Lung microvascular endothelial cell (primary cell): ENCODE measurements around the gene SYT2. TPM values are rescaled to one million over a fixed set of nuclear protein-coding genes. Genes with fewer than 3 reads are reported as not detected.
"Not testable (repeated sequence)": the region's sequence is repeated elsewhere in the genome, so short reads cannot be mapped to it uniquely, and the experiment has no call there.

Source experiments
- DNase-seq, 2 donors: peaks; one replicate each; pipeline versions ENCODE4 v3.0.0 to v3.0.0-alpha.2; 2010; ENCODE audit warnings: low read depth in 2 of 2
- total RNA-seq: library from RNA; depleted of rRNA; stranded (reverse); fragments of >200 nt; gene quantifications from 2 replicates; pipeline ENCODE4 v1.2.1, GENCODE V29; 2014

Gene SYT2
- not detected in 2 replicates for total RNA-seq

GRCh38 chr1:202710070-202711045 lies at the start of gene SYT2:
SYT2 (minus strand) TSS chr1:202710454; CDS start chr1:202605772, 104,682 bp downstream.
- DNase-seq = peak; percentile 5 to 11

GRCh38 chr1:202756391-202756790 lies 46.1 kb upstream of the SYT2 start:
- no peak for DNase-seq

DNA sequence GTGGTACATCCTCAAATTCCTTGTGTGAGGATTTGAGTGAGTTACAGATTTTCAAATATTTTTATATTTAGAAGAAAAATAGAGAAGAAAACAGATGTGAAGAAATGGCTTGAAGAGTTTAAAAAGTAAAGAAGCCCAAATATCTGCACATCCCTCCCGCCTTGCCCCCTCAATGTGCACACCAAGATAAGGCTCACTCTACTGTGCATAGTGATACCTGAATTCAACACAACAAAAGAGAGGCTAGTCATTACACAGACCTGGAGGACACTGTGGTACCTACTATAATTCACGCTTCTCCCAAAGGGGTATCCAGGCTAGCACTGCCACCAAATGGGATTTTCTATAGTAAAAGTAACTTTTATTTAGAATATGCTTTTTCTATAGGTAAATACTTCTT lies 44.0 kb upstream of the SYT2 start:
- no peak for DNase-seq

GRCh38 chr1:202752774-202753173 lies 42.5 kb upstream of the SYT2 start:
- no peak for DNase-seq

DNA sequence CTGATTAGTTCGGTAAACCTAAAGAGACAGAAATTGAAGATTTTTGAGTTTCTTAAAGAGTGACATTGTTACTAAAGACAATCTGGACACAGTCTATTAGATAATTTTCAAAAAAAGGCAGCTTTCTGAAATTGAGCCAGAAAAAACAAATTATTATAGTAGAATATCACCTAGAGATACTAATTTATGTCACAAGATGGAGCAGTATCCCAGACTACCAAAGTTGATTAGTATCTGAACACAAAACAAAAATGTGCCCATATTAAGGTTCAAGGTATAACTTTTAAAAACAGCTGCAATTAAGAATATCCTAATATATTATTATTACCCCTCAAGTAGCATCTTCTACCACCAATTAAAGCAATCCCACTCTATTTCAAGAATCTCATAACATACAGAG lies 40.5 kb upstream of the SYT2 start:
- peak in 1 of 2 donors; percentile 32 for DNase-seq

- no peak for DNase-seq
These were observed 39.8 kb upstream of the SYT2 start for GRCh38 chr1:202750024-202750423.

DNA sequence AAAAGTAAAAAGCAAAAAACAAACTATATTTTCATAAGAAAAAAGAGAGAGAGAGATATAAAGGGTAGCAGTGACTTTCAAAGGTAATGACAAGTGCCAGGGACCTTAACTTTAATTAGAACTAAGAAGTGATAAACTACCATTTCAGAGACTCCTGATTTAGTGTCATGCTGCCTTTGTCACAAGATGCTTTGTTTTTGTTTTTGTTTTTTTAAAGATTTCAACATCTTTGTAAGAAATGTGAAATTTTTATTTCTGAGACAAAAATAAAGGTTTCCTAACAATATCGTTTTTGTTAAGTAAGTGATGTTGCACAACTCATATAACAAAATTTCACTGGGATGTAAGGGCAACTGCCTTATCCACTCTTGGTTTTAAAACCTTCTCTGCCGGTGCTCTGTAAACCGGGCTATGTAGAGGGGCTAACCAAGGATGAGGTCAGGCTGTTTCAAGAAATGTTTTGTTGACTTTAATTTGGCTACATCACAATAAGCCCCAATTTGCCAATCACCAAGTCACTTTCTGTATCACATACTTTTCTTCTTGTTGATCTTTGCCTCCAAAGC lies 35.2 kb upstream of the SYT2 start:
- no peak for DNase-seq

DNA sequence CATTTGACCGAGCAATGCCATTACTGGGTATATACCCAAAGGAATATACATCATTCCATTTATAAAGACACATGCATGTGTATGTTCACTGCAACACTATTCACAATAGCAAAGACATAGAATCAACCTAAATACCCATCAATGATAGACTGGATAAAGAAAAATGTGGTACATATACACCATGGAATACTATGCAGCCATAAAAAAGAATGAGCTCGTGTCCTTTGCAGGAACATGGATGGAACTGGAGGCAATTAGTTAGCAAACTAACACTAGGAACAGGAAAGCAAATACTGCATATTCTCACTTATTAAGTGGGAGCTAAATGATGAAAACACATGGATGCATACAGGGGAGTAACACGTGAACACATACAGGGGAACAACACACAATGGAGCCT lies 34.5 kb upstream of the SYT2 start:
- DNase-seq = not testable (repeated sequence)

- DNase-seq = no peak
These were observed 32.2 kb upstream of the SYT2 start for GRCh38 chr1:202742496-202742895.

GRCh38 chr1:202733251-202733650 lies 23.0 kb upstream of the SYT2 start:
- DNase-seq = no peak

DNA sequence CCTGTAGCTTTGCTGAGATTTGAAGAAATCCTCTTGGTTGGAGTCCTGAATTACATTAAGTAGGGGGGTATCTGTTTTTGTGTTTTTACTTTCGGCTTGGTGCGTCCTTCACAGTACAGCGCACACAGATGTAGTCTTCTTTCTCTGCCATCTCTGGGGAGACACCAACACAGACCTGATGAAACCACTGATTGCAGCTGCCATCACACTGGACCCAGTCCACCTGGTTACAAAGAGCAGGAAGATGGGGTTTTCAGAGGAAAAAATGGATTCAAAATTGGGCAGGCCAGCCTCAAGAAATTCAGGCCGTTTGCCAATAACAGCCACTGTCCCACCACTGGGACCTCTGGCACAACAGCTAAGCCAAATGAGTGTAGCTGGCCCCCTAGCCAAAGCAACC lies 18.7 kb upstream of the SYT2 start:
- DNase-seq = no peak

DNA sequence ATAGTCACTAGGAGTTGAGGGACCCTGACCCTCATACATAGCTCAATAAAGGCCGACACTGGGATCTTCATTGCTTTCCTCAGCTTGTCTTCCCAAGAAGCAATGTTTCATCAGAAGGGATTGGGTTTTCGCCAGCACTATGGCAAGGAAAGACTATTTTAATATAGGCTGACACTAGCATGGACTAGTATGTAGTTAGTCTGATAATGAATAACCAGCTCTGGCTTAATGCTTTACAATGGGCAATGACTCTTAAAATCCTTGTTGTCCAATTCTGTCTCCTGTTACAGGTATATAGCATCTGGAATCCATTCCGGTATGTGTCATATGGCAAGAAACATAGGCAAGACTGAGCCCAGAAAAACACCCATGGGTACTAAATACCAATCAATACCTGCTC lies 15.3 kb upstream of the SYT2 start:
- no peak for DNase-seq

- no peak for DNase-seq
These were observed 13.5 kb upstream of the SYT2 start for GRCh38 chr1:202723708-202724107.

- DNase-seq = not testable (repeated sequence)
These were observed 12.8 kb upstream of the SYT2 start for GRCh38 chr1:202723046-202723445.

- DNase-seq = no peak
These were observed 6.4 kb upstream of the SYT2 start for GRCh38 chr1:202716654-202717053.

- DNase-seq = not testable (repeated sequence)
These were observed 3.9 kb upstream of the SYT2 start for GRCh38 chr1:202714202-202714601.

- DNase-seq = peak; percentile 23 to 46
These were observed 2.9 kb upstream of the SYT2 start for GRCh38 chr1:202713110-202713509.

- no peak for DNase-seq
These were observed 1.8 kb upstream of the SYT2 start for GRCh38 chr1:202711949-202712635.

GRCh38 chr1:202709276-202710041 lies 795 bp downstream of the SYT2 start:
- DNase-seq = no peak

- no peak for DNase-seq
These were observed 1.6 kb downstream of the SYT2 start for GRCh38 chr1:202708456-202709275.

- no peak for DNase-seq
These were observed 3.4 kb downstream of the SYT2 start for GRCh38 chr1:202706851-202707250.
